ENCODE results near the gene THSD4.

DNA sequence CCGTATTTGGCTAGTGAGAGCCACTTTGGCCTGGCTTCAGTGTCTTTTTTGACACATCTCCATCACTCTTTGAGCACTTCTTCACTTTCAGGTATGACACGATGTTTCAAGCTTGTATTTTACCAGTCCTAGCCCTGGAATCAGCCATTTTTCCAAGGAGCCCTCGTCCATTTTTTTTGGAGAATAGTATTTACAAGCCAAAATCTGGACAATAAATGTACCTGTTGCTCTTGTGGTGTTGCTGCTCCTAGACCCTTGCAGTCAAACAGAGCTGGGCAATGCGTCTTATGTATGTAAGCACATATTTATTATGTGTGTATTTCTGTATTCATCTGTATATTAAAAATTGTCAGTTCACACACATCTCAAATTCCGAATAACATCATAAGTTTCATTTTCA is 231.2 kb downstream of the THSD4 start:
- TF ChIP-seq POLR2A (IDR thresholded peaks at IDR 0.05): no peak
- TF ChIP-seq, protein P1, sequence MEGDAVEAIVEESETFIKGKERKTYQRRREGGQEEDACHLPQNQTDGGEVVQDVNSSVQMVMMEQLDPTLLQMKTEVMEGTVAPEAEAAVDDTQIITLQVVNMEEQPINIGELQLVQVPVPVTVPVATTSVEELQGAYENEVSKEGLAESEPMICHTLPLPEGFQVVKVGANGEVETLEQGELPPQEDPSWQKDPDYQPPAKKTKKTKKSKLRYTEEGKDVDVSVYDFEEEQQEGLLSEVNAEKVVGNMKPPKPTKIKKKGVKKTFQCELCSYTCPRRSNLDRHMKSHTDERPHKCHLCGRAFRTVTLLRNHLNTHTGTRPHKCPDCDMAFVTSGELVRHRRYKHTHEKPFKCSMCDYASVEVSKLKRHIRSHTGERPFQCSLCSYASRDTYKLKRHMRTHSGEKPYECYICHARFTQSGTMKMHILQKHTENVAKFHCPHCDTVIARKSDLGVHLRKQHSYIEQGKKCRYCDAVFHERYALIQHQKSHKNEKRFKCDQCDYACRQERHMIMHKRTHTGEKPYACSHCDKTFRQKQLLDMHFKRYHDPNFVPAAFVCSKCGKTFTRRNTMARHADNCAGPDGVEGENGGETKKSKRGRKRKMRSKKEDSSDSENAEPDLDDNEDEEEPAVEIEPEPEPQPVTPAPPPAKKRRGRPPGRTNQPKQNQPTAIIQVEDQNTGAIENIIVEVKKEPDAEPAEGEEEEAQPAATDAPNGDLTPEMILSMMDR (IDR thresholded peaks at IDR 0.05): no peak
